Neutrophil (primary cell): ENCODE results near the gene HNRNPU.

Experiments used
- H3K27ac ChIP-seq: fragments of 200-600 bp; sonication (generic); 2 replicates; pipeline ENCODE4 v1.5.1; 2016; ENCODE audit warnings: mild to moderate bottlenecking, moderate library complexity
- H3K27me3 ChIP-seq: fragments of 200-600 bp; sonication (generic); 2 replicates; pipeline ENCODE4 v1.6.0; 2016; ENCODE audit warnings: mild to moderate bottlenecking
- H3K36me3 ChIP-seq: fragments of 200-600 bp; sonication (generic); 2 replicates; pipeline ENCODE4 v1.5.1; 2017
- H3K4me1 ChIP-seq, 2 experiments: fragments of 200-600 bp in 1 of 2; sonication (generic) in 1 of 2; 1 replicate in 1 of 2; 2 replicates in 1 of 2; pipeline versions ENCODE4 v1.5.1 to v1.6.1; 2013 to 2016; ENCODE audit warnings: low read depth in 1 of 2, low read length in 1 of 2, mild to moderate bottlenecking in 1 of 2, moderate library complexity in 1 of 2; ENCODE audit not compliant: control insufficient read depth in 1 of 2, insufficient read depth in 1 of 2
- H3K4me3 ChIP-seq, 2 experiments: fragments of 200-600 bp in 1 of 2; sonication (generic) in 1 of 2; 1 replicate in 1 of 2; 2 replicates in 1 of 2; pipeline ENCODE4 v1.5.1; 2013 to 2016; ENCODE audit warnings: low read depth in 1 of 2, low read length in 1 of 2, mild to moderate bottlenecking in 1 of 2, moderate library complexity in 1 of 2
- H3K9me3 ChIP-seq: fragments of 200-600 bp; sonication (generic); 2 replicates; pipeline ENCODE4 v1.5.1; 2016
- CTCF ChIP-seq: fragments of 200-600 bp; sonication (generic); IDR thresholded peaks from 2 replicates; pipeline ENCODE4 v1.5.1; 2016; ENCODE audit warnings: antibody characterized with exemption

HNRNPU gene

DNA sequence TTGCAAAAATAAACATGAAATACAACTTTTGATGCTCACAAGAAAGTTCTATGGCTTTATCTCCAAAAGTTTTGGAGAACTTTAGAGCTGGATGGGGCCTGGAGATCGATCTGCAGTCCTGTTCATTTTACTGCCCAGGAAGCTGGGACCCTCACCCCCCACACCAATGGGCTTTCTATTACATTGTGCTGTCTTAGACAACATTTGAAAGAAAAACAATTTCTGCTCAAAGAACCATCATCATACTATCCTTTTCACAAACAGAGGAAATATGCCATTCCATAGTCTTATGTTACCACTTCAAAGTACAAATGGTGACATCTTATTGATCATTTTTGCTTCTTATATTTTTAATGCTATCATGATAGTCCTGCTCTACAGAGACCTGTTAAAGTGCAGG, 2.0 kb upstream of the HNRNPU start:
- Histone ChIP-seq H3K36me3 (no peaks in the 10 kb centered on the region), H3K27ac (no peak overlapping the region), H3K4me3 (no peak overlapping the region), H3K27me3 (no peaks in the 10 kb centered on the region), H3K4me1 (peaks cover 24 to 29% of the 10 kb centered on the region in 2 experiments), H3K9me3 (no peaks in the 10 kb centered on the region)
- no peak for TF ChIP-seq CTCF

DNA sequence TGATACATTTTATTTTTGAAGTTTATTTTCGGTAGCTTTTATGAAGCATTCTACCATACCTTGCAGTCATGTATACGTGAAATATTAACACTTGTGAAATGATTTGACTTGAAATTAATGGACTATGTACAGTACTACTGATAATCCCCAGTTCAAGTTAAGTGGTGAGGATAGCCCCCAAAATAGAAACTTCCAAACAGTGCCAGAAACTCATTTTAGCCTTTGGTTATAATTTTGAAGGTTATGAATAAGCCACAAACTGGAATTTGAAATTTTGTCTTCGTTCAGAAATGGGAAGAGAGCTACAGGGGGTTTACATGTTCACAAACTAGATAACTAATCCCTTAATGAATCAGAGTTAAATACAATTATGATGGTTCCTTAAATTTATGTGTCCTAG, 1.5 kb upstream of the HNRNPU start:
- no peak overlapping the region for H3K27ac ChIP-seq
- H3K4me3 ChIP-seq = no peak overlapping the region
- TF ChIP-seq CTCF = no peak
- H3K4me1 ChIP-seq = peaks cover 29 to 35% of the 10 kb centered on the region in 2 experiments
- H3K9me3 ChIP-seq = no peaks in the 10 kb centered on the region
- peaks cover 3% of the 10 kb centered on the region for H3K36me3 ChIP-seq
- no peaks in the 10 kb centered on the region for H3K27me3 ChIP-seq

DNA sequence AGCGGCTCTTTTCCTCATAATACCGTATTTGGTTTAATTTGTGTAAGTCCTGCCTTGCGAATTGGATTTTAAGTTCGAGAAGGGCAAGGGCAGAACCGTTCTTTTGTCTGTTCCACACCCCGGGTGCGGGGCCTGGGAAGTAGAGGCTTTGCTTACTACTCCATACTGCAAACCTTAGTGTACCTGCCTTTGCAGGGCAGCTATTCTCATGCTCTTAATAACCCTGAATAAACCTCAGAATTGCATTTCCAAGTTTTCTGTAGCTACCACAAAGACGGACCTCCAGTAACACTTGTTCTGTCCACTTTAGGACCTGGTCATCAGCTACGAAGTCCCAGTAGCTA, 657 bp upstream of the HNRNPU start:
- Histone ChIP-seq H3K4me1 (peaks cover 37 to 43% of the 10 kb centered on the region in 2 experiments), H3K36me3 (peaks cover 11% of the 10 kb centered on the region), H3K27ac (peak overlapping the region; percentile 99), H3K4me3 (peak overlapping the region; percentile 74 to 97), H3K27me3 (no peaks in the 10 kb centered on the region), H3K9me3 (no peaks in the 10 kb centered on the region)
- no peak for TF ChIP-seq CTCF

- TF ChIP-seq CTCF = no peak
- no peaks in the 10 kb centered on the region for H3K27me3 ChIP-seq
- peaks cover 25% of the 10 kb centered on the region for H3K36me3 ChIP-seq
- no peaks in the 10 kb centered on the region for H3K9me3 ChIP-seq
- peak overlapping the region; percentile 74 to 97 for H3K4me3 ChIP-seq
- H3K4me1 ChIP-seq = peaks cover 39 to 44% of the 10 kb centered on the region in 2 experiments
- H3K27ac ChIP-seq = peak overlapping the region; percentile 99
These were observed 671 bp downstream of the HNRNPU start for GRCh38 chr1:244863491-244864252.

DNA sequence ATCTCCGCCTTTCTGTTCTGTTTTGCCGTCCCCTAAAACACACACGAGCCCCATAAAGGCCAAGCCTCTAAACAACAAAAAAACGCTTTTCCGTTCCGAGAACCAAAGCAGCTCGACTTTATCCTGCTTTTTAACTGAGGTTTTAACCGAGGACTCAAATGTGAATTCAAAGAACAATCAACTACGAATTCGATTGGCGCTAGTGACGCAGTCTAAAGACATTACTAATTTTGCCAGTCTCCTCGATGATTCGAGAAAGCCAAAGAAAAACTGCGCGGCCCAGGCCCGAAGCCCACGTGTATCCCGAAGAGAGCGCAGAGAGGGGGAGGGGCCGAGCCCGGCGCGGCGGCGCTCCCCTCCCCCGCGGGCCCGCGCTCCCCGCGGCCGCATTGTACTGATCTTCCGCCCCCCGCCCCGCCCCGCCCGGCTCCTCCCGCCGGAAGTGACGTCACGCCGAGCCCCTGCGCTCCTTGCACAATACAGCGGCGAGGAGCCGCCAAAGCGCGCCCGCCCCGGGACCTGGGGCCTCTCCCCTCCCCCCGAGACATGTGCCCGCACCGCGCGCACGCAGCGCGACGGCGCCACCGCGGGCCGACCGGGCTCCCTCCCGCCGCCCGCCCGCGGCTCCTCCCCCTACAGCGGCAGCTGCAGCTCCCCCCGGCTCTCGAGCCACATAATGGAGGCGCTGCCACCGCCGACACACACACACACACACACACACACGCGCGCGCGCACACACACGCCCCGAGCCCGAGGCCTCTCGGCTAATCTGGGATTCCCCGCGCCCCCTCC, 1.4 kb downstream of the HNRNPU start:
- H3K9me3 ChIP-seq = no peaks in the 10 kb centered on the region
- no peaks in the 10 kb centered on the region for H3K27me3 ChIP-seq
- H3K4me3 ChIP-seq = peak overlapping the region; percentile 74 to 97
- peaks cover 33% of the 10 kb centered on the region for H3K36me3 ChIP-seq
- TF ChIP-seq CTCF = no peak
- peaks cover 39 to 41% of the 10 kb centered on the region in 2 experiments for H3K4me1 ChIP-seq
- peak overlapping the region; percentile 99 for H3K27ac ChIP-seq
